K562 (cell line): ENCODE data around the gene LY6G6F. TPM values are rescaled to one million over a fixed set of nuclear protein-coding genes. Genes with fewer than 3 reads are reported as not detected.

Experiments
- ARID4B ChIP-seq: sonication (generic); formaldehyde crosslinking; IDR thresholded peaks from 2 replicates; pipeline ENCODE4 v1.8.0; 2022; ENCODE audit warnings: mild to moderate bottlenecking, missing genetic modification reagents
- CCAR2 ChIP-seq: fragments of 200-400 bp; formaldehyde crosslinking; IDR thresholded peaks from 2 replicates; pipeline ENCODE4 v1.6.1; 2017; ENCODE audit warnings: mild to moderate bottlenecking, low read depth, low read length
- CEBPG ChIP-seq, 3 experiments: fragments of 200-800 bp in 1 of 3; sonication (Bioruptor generic) in 1 of 3; sonication (generic) in 1 of 3; formaldehyde crosslinking in 1 of 3; IDR thresholded peaks in 2 of 3; conservative IDR thresholded peaks in 1 of 3; 2 replicates each; pipeline versions ENCODE4 v1.6.1 to v1.8.0; 2016 to 2022; ENCODE audit warnings: missing compliant biosample characterization in 2 of 3, missing genetic modification characterization in 2 of 3, mild to moderate bottlenecking in 1 of 3, missing genetic modification reagents in 1 of 3
- ETV1 ChIP-seq: fragments of 450-650 bp; conservative IDR thresholded peaks from 2 replicates; pipeline ENCODE4 v1.6.1; 2016; ENCODE audit warnings: missing genetic modification characterization, control low read depth, low read depth, missing compliant biosample characterization
- FOXA3 ChIP-seq, 2 experiments: fragments of 450-650 bp in 1 of 2; sonication (generic) in 1 of 2; formaldehyde crosslinking; IDR thresholded peaks in 1 of 2; conservative IDR thresholded peaks in 1 of 2; 2 replicates each; pipeline versions ENCODE4 v1.4.0 to v1.8.0; 2020 to 2022; ENCODE audit warnings: mild to moderate bottlenecking in 2 of 2, missing genetic modification reagents in 1 of 2
- HOMEZ ChIP-seq: fragments of 250-450 bp; sonication (Bioruptor Pico); IDR thresholded peaks from 2 replicates; pipeline ENCODE4 v1.4.0; 2020; ENCODE audit warnings: mild to moderate bottlenecking, moderate library complexity
- RERE ChIP-seq: sonication (generic); formaldehyde crosslinking; IDR thresholded peaks from 2 replicates; pipeline ENCODE4 v1.8.0; 2023; ENCODE audit warnings: missing genetic modification reagents, mild to moderate bottlenecking, borderline replicate concordance
- ZFX ChIP-seq: sonication (generic); formaldehyde crosslinking; IDR thresholded peaks from 2 replicates; pipeline ENCODE4 v1.8.0; 2022; ENCODE audit warnings: mild to moderate bottlenecking, missing genetic modification reagents, moderate library complexity
- ZNF143 ChIP-seq: sonication (generic); formaldehyde crosslinking; IDR thresholded peaks from 2 replicates; pipeline ENCODE4 v1.9.0; 2022; ENCODE audit warnings: mild to moderate bottlenecking, missing genetic modification reagents
- ZSCAN29 ChIP-seq: fragments of 450-650 bp; IDR thresholded peaks from 2 replicates; pipeline ENCODE4 v1.6.1; 2017
- polyA plus RNA-seq, 8 experiments: library from polyadenylated mRNA; depleted of rRNA in 4 of 8; stranded (reverse) in 5 of 8; unstranded in 3 of 8; fragments of >200 nt; fragmentation: Nextera tagmentation in 2 of 8; fragmentation: Illumina TruSeq in 1 of 8; extraction: Ambion mirVana in 2 of 8; extraction: Trizol in 1 of 8; gene quantifications; 2 replicates each; pipeline versions ENCODE4 v1.2.1 to v1.2.3, GENCODE V29; 2011 to 2014; ENCODE audit warnings: inconsistent platforms in 1 of 8, missing spikeins in 1 of 8
- total RNA-seq, 7 experiments: library from RNA; depleted of rRNA in 6 of 7; stranded (reverse); fragments of >200 nt in 6 of 7; fragmentation: Illumina TruSeq in 2 of 7; extraction: Trizol in 2 of 7; gene quantifications; 2 replicates each; pipeline versions ENCODE4 v1.2.1 to v1.2.3, GENCODE V29; 2011 to 2021; ENCODE audit warnings: low replicate concordance in 1 of 7

Gene LY6G6F
- total and polyA plus RNA-seq, 9 of the 15 experiments (the other 6 are each of a cell fraction or from before 2014, with no cell fraction given) = 0.14 to 0.50 (median 0.28) TPM; not detected in 2

- TF ChIP-seq CCAR2 (no peak), ZSCAN29 (no peak), ZNF143 (CRISPR knock-in tag) (no peak), HOMEZ (CRISPR knock-in tag) (no peak), ZFX (CRISPR knock-in tag) (no peak), FOXA3 (CRISPR knock-in tag; conservative IDR thresholded peaks at IDR 0.05 in 1 of 2, IDR thresholded peaks at IDR 0.05 in 1 of 2) (0 out of 4 replicates have a peak, but pooled peaks of 1 of the 2 experiments have one; percentile 59), CEBPG (CRISPR knock-in tag; IDR thresholded peaks at IDR 0.05) (0 out of 2 replicates have a peak, but pooled peaks have one; percentile 6), CEBPG (tag; conservative IDR thresholded peaks at IDR 0.05 in 1 of 2, IDR thresholded peaks at IDR 0.05 in 1 of 2) (no peak), ETV1 (tag) (no peak), ARID4B (CRISPR knock-in tag) (0 out of 2 replicates have a peak, but pooled peaks have one; percentile 37), RERE (no peak)
These were observed 21.3 kb downstream of the LY6G6F start (continued) for GRCh38 chr6:31727717-31728671.
